ENCODE results near the gene ZYG11A. TPM values are rescaled to one million over a fixed set of nuclear protein-coding genes. Genes with fewer than 3 reads are reported as not detected.

The ZYG11A gene
- total and polyA plus RNA-seq, 8 donors, result not detected

GRCh38 chr1:52848423-52848822 is 5.9 kb downstream of the ZYG11A start:
- no peak for TF ChIP-seq CTCF (IDR thresholded peaks at IDR 0.05)
- Histone ChIP-seq H3K27ac (no peak overlapping the region), H3K36me3 (no peaks in the 10 kb centered on the region), H3K27me3 (peaks cover 0 to 10% (median 0%) of the 10 kb centered on the region in 4 donors), H3K4me3 (no peak overlapping the region), H3K4me1 (no peaks in the 10 kb centered on the region), H3K9me3 (no peaks in the 10 kb centered on the region)
- WGBS, 2 donors, result 67 to 77% methylated on average over 5 of the region's 5 CpGs
- DNase-seq (no peak), FAIRE-seq (no peak), ATAC-seq (no peak)
- intact Hi-C loops (cut with DNase I), result no loop called here

GRCh38 chr1:52850951-52851350 is 8.4 kb downstream of the ZYG11A start:
- TF ChIP-seq CTCF (IDR thresholded peaks at IDR 0.05), result no peak
- Histone ChIP-seq H3K4me1 (no peaks in the 10 kb centered on the region), H3K27me3 (no peaks in the 10 kb centered on the region), H3K9me3 (no peaks in the 10 kb centered on the region), H3K4me3 (no peak overlapping the region), H3K36me3 (no peaks in the 10 kb centered on the region), H3K27ac (no peak overlapping the region)
- DNase-seq, result no peak
- no peak for ATAC-seq
- intact Hi-C loops (cut with DNase I), result no loop called here
- FAIRE-seq, result no peak
- WGBS, 2 donors, result 74 to 77% methylated on average over 4 of the region's 4 CpGs

- H3K27me3 ChIP-seq, result no peaks in the 10 kb centered on the region
- no peak for TF ChIP-seq CTCF (IDR thresholded peaks at IDR 0.05)
- intact Hi-C loops (cut with DNase I), result no loop called here
- no peaks in the 10 kb centered on the region for H3K36me3 ChIP-seq
- no peak overlapping the region for H3K27ac ChIP-seq
- H3K4me3 ChIP-seq, result no peak overlapping the region
- 61 to 67% methylated on average over 2 of the region's 2 CpGs for WGBS, 2 donors
- no peak for DNase-seq
- H3K4me1 ChIP-seq, result no peaks in the 10 kb centered on the region
- no peak for FAIRE-seq
- H3K9me3 ChIP-seq, result no peaks in the 10 kb centered on the region
- no peak for ATAC-seq
Measured at GRCh38 chr1:52852854-52853253, 10.3 kb downstream of the ZYG11A start.

GRCh38 chr1:52855584-52855983 is 13.0 kb downstream of the ZYG11A start:
- 83 to 91% methylated on average over 4 of the region's 4 CpGs for WGBS, 2 donors
- no peak for FAIRE-seq
- no peak for TF ChIP-seq CTCF (IDR thresholded peaks at IDR 0.05)

GRCh38 chr1:52856026-52856425 is 13.5 kb downstream of the ZYG11A start:
- FAIRE-seq, result no peak

More at GRCh38 chr1:52855584-52855983, 13.0 kb downstream of the ZYG11A start:
- H3K4me3 ChIP-seq, result no peak overlapping the region
- no peak for DNase-seq
- ATAC-seq, result no peak
- H3K27me3 ChIP-seq, result no peaks in the 10 kb centered on the region
- H3K4me1 ChIP-seq, result no peaks in the 10 kb centered on the region
- H3K9me3 ChIP-seq, result no peaks in the 10 kb centered on the region
- no peak overlapping the region for H3K27ac ChIP-seq
- no peaks in the 10 kb centered on the region for H3K36me3 ChIP-seq
- intact Hi-C loops (cut with DNase I), result no loop called here

More at GRCh38 chr1:52856026-52856425, 13.5 kb downstream of the ZYG11A start:
- no peaks in the 10 kb centered on the region for H3K9me3 ChIP-seq
- no peaks in the 10 kb centered on the region for H3K4me1 ChIP-seq
- no peaks in the 10 kb centered on the region for H3K36me3 ChIP-seq
- ATAC-seq (no peak), DNase-seq (no peak)
- H3K27ac ChIP-seq, result no peak overlapping the region
- no peak for TF ChIP-seq CTCF (IDR thresholded peaks at IDR 0.05)
- no peaks in the 10 kb centered on the region for H3K27me3 ChIP-seq
- no peak overlapping the region for H3K4me3 ChIP-seq
- 82 to 86% methylated on average over 4 of the region's 4 CpGs for whole genome bisulfite sequencing, 2 donors
- intact Hi-C loops (cut with DNase I), result no loop called here
